ENCODE data around the gene ANKRD37. TPM values are rescaled to one million over a fixed set of nuclear protein-coding genes. Genes with fewer than 3 reads are reported as not detected.

The ANKRD37 gene
- total RNA-seq, 1 donor from 2014 or later, result 3.6 TPM

GRCh38 chr4:185435466-185435865, 38.8 kb downstream of the ANKRD37 start:
- Mint-ChIP-seq H3K9me3 (no peaks in the 10 kb centered on the region), H3K27me3 (no peaks in the 10 kb centered on the region), H3K27ac (no peak overlapping the region), H3K4me3 (no peak overlapping the region), H3K4me1 (ENCODE audit: unreplicated experiment) (no peaks in the 10 kb centered on the region), H3K36me3 (no peaks in the 10 kb centered on the region)
- DNase-seq (ENCODE audit: extremely low spot score, unreplicated experiment), result no peak
- TF ChIP-seq CTCF (conservative IDR thresholded peaks at IDR 0.05), result no peak

- Mint-ChIP-seq H3K27ac (no peak overlapping the region), H3K9me3 (no peaks in the 10 kb centered on the region), H3K27me3 (no peaks in the 10 kb centered on the region), H3K36me3 (no peaks in the 10 kb centered on the region), H3K4me1 (ENCODE audit: unreplicated experiment) (no peaks in the 10 kb centered on the region), H3K4me3 (no peak overlapping the region)
- no peak for DNase-seq (ENCODE audit: extremely low spot score, unreplicated experiment)
- no peak for TF ChIP-seq CTCF (conservative IDR thresholded peaks at IDR 0.05)
Observed at GRCh38 chr4:185437809-185438208, 41.2 kb downstream of the ANKRD37 start.

- Mint-ChIP-seq H3K4me1 (ENCODE audit: unreplicated experiment) (no peaks in the 10 kb centered on the region), H3K4me3 (no peak overlapping the region), H3K27me3 (no peaks in the 10 kb centered on the region), H3K9me3 (no peaks in the 10 kb centered on the region), H3K27ac (no peak overlapping the region), H3K36me3 (no peaks in the 10 kb centered on the region)
- no peak for DNase-seq (ENCODE audit: extremely low spot score, unreplicated experiment)
- TF ChIP-seq CTCF (conservative IDR thresholded peaks at IDR 0.05), result no peak
Observed at GRCh38 chr4:185441479-185441878, 44.8 kb downstream of the ANKRD37 start.

- Mint-ChIP-seq H3K9me3 (no peaks in the 10 kb centered on the region), H3K36me3 (no peaks in the 10 kb centered on the region), H3K4me1 (ENCODE audit: unreplicated experiment) (no peaks in the 10 kb centered on the region), H3K27me3 (no peaks in the 10 kb centered on the region), H3K27ac (no peak overlapping the region), H3K4me3 (no peak overlapping the region)
- TF ChIP-seq CTCF (conservative IDR thresholded peaks at IDR 0.05), result no peak
- DNase-seq (ENCODE audit: extremely low spot score, unreplicated experiment), result no peak
Observed at GRCh38 chr4:185445209-185445608, 48.6 kb downstream of the ANKRD37 start.

Other genes with a start within 250 kb of the ANKRD37 start
- gene CFAP97, start 192.8 kb upstream of the ANKRD37 start, total RNA-seq (ENCODE audit: low replicate concordance), result 13.8 and 21.6 TPM in 2 replicates
- 9.4 and 11.2 TPM in 2 replicates for gene SNX25, start 187.2 kb upstream of the ANKRD37 start, total RNA-seq (ENCODE audit: low replicate concordance)
- 0.74 and 1.0 TPM in 2 replicates for gene LRP2BP, start 917 bp upstream of the ANKRD37 start, total RNA-seq (ENCODE audit: low replicate concordance)
- gene UFSP2, start 29.1 kb downstream of the ANKRD37 start, total RNA-seq (ENCODE audit: low replicate concordance), result 21.1 and 22.1 TPM in 2 replicates
- gene CCDC110, start 74.9 kb downstream of the ANKRD37 start, total RNA-seq (ENCODE audit: low replicate concordance), result 0.21 and 0.94 TPM in 2 replicates
- 0.93 and 6.7 TPM in 2 replicates for gene PDLIM3, start 138.7 kb downstream of the ANKRD37 start, total RNA-seq (ENCODE audit: low replicate concordance)

Measured in type B pancreatic cell (in vitro differentiated cells).